ENCODE results near the gene EPO. TPM values are rescaled to one million over a fixed set of nuclear protein-coding genes. Genes with fewer than 3 reads are reported as not detected.

Gene EPO
- total RNA-seq, 2 donors from 2014 or later = 1.3 to 2.6 TPM

DNA sequence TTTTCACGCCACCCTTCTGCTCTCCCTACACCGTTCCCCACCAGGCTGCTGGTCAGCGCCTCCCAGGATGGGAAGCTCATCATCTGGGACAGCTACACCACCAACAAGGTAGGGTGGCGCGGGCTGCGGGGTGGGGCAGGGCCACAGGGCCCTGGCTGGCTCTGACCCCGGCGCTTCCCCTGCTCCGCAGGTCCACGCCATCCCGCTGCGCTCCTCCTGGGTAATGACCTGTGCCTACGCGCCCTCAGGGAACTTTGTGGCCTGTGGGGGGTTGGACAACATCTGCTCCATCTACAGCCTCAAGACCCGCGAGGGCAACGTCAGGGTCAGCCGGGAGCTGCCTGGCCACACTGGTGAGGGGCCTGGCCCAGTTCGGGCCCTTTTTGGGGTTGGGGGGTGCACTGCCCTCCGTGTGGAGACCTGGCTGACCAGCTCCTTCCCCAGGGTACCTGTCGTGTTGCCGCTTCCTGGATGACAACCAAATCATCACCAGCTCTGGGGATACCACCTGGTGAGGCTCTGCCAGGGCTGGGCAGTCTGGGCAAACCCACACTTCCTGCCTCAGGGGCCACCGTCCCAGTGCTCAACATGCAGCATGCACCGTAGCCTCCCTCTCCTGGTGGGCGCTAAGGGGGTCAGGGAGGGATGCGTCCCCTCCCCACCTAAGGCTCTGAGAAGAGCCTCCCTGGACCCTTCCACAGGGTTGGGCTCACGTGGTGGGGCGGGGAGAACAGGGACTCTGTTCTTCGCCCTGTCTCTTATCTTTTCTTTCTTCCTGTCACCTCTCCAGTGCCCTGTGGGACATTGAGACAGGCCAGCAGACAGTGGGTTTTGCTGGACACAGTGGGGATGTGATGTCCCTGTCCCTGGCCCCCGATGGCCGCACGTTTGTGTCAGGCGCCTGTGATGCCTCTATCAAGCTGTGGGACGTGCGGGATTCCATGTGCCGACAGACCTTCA is 42.7 kb upstream of the EPO start:
- 88 to 94% methylated on average over 23 to 36 of the region's 36 CpGs for WGBS, 2 donors
- peak overlapping the region in 1 of 4 donors; percentile 30 for H3K27ac ChIP-seq
- no peak for TF ChIP-seq POLR2A (IDR thresholded peaks at IDR 0.05)
- TF ChIP-seq, protein P1, sequence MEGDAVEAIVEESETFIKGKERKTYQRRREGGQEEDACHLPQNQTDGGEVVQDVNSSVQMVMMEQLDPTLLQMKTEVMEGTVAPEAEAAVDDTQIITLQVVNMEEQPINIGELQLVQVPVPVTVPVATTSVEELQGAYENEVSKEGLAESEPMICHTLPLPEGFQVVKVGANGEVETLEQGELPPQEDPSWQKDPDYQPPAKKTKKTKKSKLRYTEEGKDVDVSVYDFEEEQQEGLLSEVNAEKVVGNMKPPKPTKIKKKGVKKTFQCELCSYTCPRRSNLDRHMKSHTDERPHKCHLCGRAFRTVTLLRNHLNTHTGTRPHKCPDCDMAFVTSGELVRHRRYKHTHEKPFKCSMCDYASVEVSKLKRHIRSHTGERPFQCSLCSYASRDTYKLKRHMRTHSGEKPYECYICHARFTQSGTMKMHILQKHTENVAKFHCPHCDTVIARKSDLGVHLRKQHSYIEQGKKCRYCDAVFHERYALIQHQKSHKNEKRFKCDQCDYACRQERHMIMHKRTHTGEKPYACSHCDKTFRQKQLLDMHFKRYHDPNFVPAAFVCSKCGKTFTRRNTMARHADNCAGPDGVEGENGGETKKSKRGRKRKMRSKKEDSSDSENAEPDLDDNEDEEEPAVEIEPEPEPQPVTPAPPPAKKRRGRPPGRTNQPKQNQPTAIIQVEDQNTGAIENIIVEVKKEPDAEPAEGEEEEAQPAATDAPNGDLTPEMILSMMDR (IDR thresholded peaks at IDR 0.05) = no peak
- no peaks in the 10 kb centered on the region for H3K27me3 ChIP-seq
- peaks cover 16 to 28% of the 10 kb centered on the region in 2 donors for H3K36me3 ChIP-seq (replicated peaks in 1 of 2; ENCODE audit: insufficient read depth in 1 of 2, low read depth in 2 of 2)
- peaks cover 14% of the 10 kb centered on the region for H3K4me1 ChIP-seq
- no peak overlapping the region for H3K4me3 ChIP-seq
- no peak for DNase-seq
- H3K9me3 ChIP-seq = no peaks in the 10 kb centered on the region
- no peak for ATAC-seq
- intact Hi-C loops (cut with DNase I) = no loop called here

DNA sequence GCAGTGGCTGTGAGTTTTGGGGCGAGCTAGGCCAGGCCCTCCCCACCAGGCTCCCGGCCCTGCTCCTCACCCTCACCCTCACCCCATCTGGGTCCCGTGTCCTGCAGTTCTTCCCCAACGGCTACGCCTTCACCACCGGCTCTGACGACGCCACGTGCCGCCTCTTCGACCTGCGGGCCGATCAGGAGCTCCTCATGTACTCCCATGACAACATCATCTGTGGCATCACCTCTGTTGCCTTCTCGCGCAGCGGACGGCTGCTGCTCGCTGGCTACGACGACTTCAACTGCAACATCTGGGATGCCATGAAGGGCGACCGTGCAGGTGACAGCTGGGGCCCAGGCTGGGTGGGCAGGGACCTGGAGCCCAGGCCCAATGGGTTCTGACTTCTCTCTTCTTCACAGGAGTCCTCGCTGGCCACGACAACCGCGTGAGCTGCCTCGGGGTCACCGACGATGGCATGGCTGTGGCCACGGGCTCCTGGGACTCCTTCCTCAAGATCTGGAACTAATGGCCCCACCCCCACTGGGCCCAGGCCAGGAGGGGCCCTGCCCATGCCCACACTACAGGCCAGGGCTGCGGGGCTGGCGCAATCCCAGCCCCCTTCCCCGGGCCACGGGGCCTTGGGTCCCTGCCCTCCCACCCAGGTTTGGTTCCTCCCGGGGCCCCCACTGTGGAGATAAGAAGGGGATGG is 41.8 kb upstream of the EPO start:
- ATAC-seq (no peak), DNase-seq (no peak)
- Histone ChIP-seq H3K27ac (no peak overlapping the region), H3K4me1 (peaks cover 8% of the 10 kb centered on the region), H3K4me3 (no peak overlapping the region), H3K36me3 (replicated peaks in 1 of 2; ENCODE audit: insufficient read depth in 1 of 2, low read depth in 2 of 2) (peaks cover 16 to 34% of the 10 kb centered on the region in 2 donors), H3K27me3 (no peaks in the 10 kb centered on the region), H3K9me3 (no peaks in the 10 kb centered on the region)
- intact Hi-C loops (cut with DNase I) = no loop called here
- 80 to 90% methylated on average over 23 to 35 of the region's 35 CpGs for WGBS, 2 donors
- TF ChIP-seq, protein P1 (IDR thresholded peaks at IDR 0.05) = no peak
- TF ChIP-seq POLR2A (IDR thresholded peaks at IDR 0.05) = no peak

DNA sequence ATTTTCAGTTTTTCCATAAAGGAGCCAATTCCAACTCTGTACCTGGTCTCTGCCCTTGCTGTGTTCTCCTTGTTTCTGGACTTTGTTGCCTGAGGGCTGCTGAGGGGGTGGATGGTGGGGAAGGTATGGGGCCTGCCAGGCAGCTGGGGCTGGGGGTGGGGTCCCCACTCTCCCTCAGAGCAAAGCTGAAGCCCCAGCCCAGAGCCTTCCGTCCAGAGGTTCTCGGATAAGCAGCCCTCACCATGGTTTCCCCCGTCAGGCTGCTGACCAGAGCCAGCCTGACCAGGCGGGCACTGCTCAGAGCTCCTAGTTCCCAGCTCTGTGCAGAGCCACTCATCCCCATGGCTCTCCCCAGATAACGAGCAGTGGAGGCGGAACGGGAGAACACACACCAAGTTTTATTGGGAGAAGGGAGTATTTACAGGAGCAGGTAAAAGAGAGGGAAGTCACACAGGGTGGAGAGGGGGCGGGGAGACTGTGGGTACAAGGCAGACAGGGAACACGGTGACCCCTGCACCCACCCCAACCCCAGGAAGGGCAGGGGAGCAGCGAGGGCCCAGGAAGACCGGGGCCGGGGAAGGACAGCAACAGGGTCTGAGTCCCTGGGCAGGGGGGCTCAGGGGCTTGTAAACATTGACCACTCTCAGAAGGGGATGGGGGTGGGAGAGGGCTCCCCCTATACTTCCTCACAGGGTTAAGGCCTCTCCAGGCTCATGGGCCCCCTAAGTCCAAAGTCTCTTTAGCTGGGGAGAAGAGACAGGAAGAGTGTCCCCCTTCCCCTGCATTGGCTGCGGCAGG is 40.9 kb upstream of the EPO start:
- Histone ChIP-seq H3K4me1 (peaks cover 8% of the 10 kb centered on the region), H3K27me3 (no peaks in the 10 kb centered on the region), H3K9me3 (no peaks in the 10 kb centered on the region), H3K4me3 (no peak overlapping the region), H3K27ac (peak overlapping the region in 1 of 4 donors; percentile 6), H3K36me3 (replicated peaks in 1 of 2; ENCODE audit: insufficient read depth in 1 of 2, low read depth in 2 of 2) (peaks cover 20 to 43% of the 10 kb centered on the region in 2 donors)
- DNase-seq (no peak), ATAC-seq (no peak)
- 76 to 84% methylated on average over 13 of the region's 13 CpGs for WGBS, 2 donors
- TF ChIP-seq, protein P1 (IDR thresholded peaks at IDR 0.05) = no peak
- no peak for TF ChIP-seq POLR2A (IDR thresholded peaks at IDR 0.05)
- intact Hi-C loops (cut with DNase I) = no loop called here

DNA sequence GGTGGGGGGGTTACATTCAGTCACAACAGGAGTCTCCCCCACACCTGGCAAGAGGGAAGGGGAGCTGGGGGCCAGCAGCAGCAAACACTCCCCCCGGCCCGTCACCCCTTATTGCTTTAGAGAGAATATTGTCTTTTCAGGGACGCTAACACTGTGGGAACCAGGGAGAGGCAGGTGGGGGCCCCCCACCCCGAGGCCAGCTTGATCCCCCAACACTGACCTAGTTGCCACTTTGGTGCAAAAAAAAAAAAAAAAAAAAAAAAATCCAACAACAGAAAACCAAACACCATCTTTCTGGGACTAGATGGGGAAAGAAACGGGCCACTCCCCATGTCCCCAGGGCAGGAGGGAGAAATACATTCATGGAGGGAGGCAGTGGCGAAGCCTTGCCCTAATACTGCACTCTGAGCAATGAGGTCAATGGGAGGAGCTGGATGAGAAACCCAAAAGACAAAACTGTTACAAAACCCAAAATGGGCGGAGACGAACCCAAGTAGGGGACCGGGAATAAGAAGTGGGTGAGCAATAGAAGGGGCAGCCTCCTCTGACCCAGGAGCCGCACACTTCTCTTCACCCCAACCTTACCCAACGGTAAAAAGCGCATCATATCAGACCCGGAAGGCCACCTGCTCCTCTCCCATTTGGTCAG is 40.2 kb upstream of the EPO start:
- no peak overlapping the region for H3K4me3 ChIP-seq
- no peaks in the 10 kb centered on the region for H3K27me3 ChIP-seq
- ATAC-seq (peak; percentile 7), DNase-seq (peak in 1 of 4 donors; percentile 31)
- 71 to 80% methylated on average over 13 of the region's 13 CpGs for WGBS, 2 donors
- peaks cover 20 to 49% of the 10 kb centered on the region in 2 donors for H3K36me3 ChIP-seq (replicated peaks in 1 of 2; ENCODE audit: insufficient read depth in 1 of 2, low read depth in 2 of 2)
- intact Hi-C loops (cut with DNase I) = loop anchor here (10.0 kb wide), 1 partner anchor 205 kb away; the partner anchor contains the start of gene TSC22D4
- H3K9me3 ChIP-seq = no peaks in the 10 kb centered on the region
- peaks cover 8% of the 10 kb centered on the region for H3K4me1 ChIP-seq
- H3K27ac ChIP-seq = peak overlapping the region in 2 of 4 donors; percentile 6 to 36
- TF ChIP-seq, protein P1 (IDR thresholded peaks at IDR 0.05) = no peak
- no peak for TF ChIP-seq POLR2A (IDR thresholded peaks at IDR 0.05)

All from body of pancreas (tissue), 4 donors.